Measurements from ENCODE around the gene RNF225.

DNA sequence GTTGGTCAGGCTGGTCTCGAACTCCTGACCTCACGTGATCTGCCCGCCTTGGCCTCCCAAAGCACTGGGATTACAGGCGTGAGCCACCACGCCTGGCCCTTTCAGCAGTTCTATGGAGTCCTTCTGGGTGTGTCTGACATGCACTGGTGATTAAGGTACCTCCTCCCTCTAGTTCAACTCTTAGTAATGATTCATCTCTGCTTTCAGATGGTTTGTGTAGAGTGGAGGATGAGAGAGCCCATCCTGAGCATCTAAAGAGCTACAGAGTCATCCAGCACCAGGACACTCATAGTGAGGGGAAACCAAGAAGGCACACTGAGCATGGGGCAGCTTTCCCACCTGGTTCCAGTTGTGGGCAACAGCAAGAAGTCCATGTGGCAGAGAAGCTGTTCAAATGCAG, 21.1 kb downstream of the RNF225 start:
- TF ChIP-seq POLR2AphosphoS5 (IDR thresholded peaks at IDR 0.05; ENCODE audit: low read depth, low read length) = no peak
- TF ChIP-seq, protein P1, sequence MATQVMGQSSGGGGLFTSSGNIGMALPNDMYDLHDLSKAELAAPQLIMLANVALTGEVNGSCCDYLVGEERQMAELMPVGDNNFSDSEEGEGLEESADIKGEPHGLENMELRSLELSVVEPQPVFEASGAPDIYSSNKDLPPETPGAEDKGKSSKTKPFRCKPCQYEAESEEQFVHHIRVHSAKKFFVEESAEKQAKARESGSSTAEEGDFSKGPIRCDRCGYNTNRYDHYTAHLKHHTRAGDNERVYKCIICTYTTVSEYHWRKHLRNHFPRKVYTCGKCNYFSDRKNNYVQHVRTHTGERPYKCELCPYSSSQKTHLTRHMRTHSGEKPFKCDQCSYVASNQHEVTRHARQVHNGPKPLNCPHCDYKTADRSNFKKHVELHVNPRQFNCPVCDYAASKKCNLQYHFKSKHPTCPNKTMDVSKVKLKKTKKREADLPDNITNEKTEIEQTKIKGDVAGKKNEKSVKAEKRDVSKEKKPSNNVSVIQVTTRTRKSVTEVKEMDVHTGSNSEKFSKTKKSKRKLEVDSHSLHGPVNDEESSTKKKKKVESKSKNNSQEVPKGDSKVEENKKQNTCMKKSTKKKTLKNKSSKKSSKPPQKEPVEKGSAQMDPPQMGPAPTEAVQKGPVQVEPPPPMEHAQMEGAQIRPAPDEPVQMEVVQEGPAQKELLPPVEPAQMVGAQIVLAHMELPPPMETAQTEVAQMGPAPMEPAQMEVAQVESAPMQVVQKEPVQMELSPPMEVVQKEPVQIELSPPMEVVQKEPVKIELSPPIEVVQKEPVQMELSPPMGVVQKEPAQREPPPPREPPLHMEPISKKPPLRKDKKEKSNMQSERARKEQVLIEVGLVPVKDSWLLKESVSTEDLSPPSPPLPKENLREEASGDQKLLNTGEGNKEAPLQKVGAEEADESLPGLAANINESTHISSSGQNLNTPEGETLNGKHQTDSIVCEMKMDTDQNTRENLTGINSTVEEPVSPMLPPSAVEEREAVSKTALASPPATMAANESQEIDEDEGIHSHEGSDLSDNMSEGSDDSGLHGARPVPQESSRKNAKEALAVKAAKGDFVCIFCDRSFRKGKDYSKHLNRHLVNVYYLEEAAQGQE (IDR thresholded peaks at IDR 0.05; ENCODE audit: insufficient read depth in 1 of 2, low read depth in 2 of 2, low read length in 2 of 2) = no peak
- TF ChIP-seq SIN3A (IDR thresholded peaks at IDR 0.05; ENCODE audit: borderline replicate concordance, insufficient read depth, low read length) = no peak
- no peak for TF ChIP-seq TAF1 (IDR thresholded peaks at IDR 0.05; ENCODE audit: borderline replicate concordance, insufficient read depth, low read length)
- TF ChIP-seq FOXP2 (optimal IDR thresholded peaks at IDR 0.05; ENCODE audit: borderline replicate concordance, extremely low read depth, extremely low read length, insufficient read depth) = no peak

All from PFSK-1 (cell line).